KMS-11 (cell line): ENCODE data around the gene GPRASP3.
"Not testable (repeated sequence)": the region's sequence is repeated elsewhere in the genome, so short reads cannot be mapped to it uniquely, and the experiment has no call there.

Source experiments
- H2AFZ ChIP-seq: fragments of 200-600 bp; sonication (generic); 2 replicates; pipeline ENCODE4 v1.6.1; 2016; ENCODE audit warnings: antibody characterized with exemption, mixed run types, low read depth
- H3K27ac ChIP-seq: fragments of 200-600 bp; sonication (generic); 2 replicates; pipeline ENCODE4 v1.6.1; 2016; ENCODE audit warnings: mild to moderate bottlenecking, mixed run types
- H3K27me3 ChIP-seq: fragments of 200-600 bp; sonication (generic); 2 replicates; pipeline ENCODE4 v1.6.1; 2017; ENCODE audit warnings: mild to moderate bottlenecking, low read depth, mixed run types, moderate library complexity; ENCODE audit not compliant: insufficient read depth
- H3K36me3 ChIP-seq: fragments of 200-600 bp; sonication (generic); 2 replicates; pipeline ENCODE4 v1.6.1; 2017; ENCODE audit warnings: mild to moderate bottlenecking, mixed run types; ENCODE audit not compliant: insufficient read depth
- H3K4me1 ChIP-seq: fragments of 200-600 bp; sonication (generic); 2 replicates; pipeline ENCODE4 v1.6.1; 2016; ENCODE audit warnings: mild to moderate bottlenecking, low read depth, mixed run types; ENCODE audit not compliant: poor library complexity, severe bottlenecking
- H3K4me2 ChIP-seq: fragments of 200-600 bp; sonication (generic); 2 replicates; pipeline ENCODE4 v1.7.0; 2016; ENCODE audit warnings: mild to moderate bottlenecking, mixed run types
- H3K4me3 ChIP-seq: fragments of 200-600 bp; sonication (generic); IDR thresholded peaks from 2 replicates; pipeline ENCODE4 v1.6.1; 2017; ENCODE audit warnings: low read depth, low read length, mixed read lengths; ENCODE audit not compliant: insufficient read depth
- H3K79me2 ChIP-seq: fragments of 200-600 bp; sonication (generic); 2 replicates; pipeline ENCODE4 v1.6.1; 2016; ENCODE audit warnings: low read depth, mixed run types; ENCODE audit not compliant: insufficient read depth
- H3K9ac ChIP-seq: fragments of 200-600 bp; sonication (generic); 2 replicates; pipeline ENCODE4 v1.6.1; 2016; ENCODE audit warnings: mild to moderate bottlenecking, mixed run types
- H4K20me1 ChIP-seq: fragments of 200-600 bp; sonication (generic); 2 replicates; pipeline ENCODE4 v1.6.1; 2016; ENCODE audit warnings: mild to moderate bottlenecking, mixed run types; ENCODE audit not compliant: insufficient read depth
- CTCF ChIP-seq: fragments of 200-600 bp; sonication (generic); conservative IDR thresholded peaks from 2 replicates; pipeline ENCODE4 v1.6.1; 2017; ENCODE audit warnings: low read depth, mild to moderate bottlenecking, antibody characterized with exemption, low read length, moderate library complexity, mixed read lengths

Gene GPRASP3

GRCh38 chrX:102720237-102721168 lies at the start of gene GPRASP3:
Gene GPRASP3 (plus strand): TSS chrX:102720743. CDS start chrX:102748996, 28,253 bp downstream.
- Histone ChIP-seq H2AFZ (peak within 1 kb of the TSS; percentile 83), H3K36me3 (no peaks in the 10 kb centered on the region), H3K4me3 (no peak within 1 kb of the TSS), H3K4me1 (peaks cover 5% of the 10 kb centered on the region), H3K4me2 (peak within 1 kb of the TSS; percentile 71), H3K79me2 (no peaks in the 10 kb centered on the region), H3K27ac (no peak within 1 kb of the TSS), H4K20me1 (no peaks in the 10 kb centered on the region), H3K9ac (peak within 1 kb of the TSS; percentile 12; the same call in 1 of the 2 replicates), H3K27me3 (no peaks in the 10 kb centered on the region)
- no peak for TF ChIP-seq CTCF

GRCh38 chrX:102672856-102673255 lies 47.7 kb upstream of the GPRASP3 start:
- H4K20me1 ChIP-seq = no peaks in the 10 kb centered on the region
- no peak overlapping the region for H3K9ac ChIP-seq
- no peaks in the 10 kb centered on the region for H3K79me2 ChIP-seq
- H3K4me1 ChIP-seq = no peaks in the 10 kb centered on the region
- no peak overlapping the region for H3K27ac ChIP-seq
- no peak overlapping the region for H2AFZ ChIP-seq
- TF ChIP-seq CTCF = no peak
- no peaks in the 10 kb centered on the region for H3K27me3 ChIP-seq
- no peaks in the 10 kb centered on the region for H3K36me3 ChIP-seq
- H3K4me3 ChIP-seq = no peak overlapping the region
- no peak overlapping the region for H3K4me2 ChIP-seq

GRCh38 chrX:102677479-102677878 lies 43.1 kb upstream of the GPRASP3 start:
- H3K27ac ChIP-seq, H3K4me3 ChIP-seq, H2AFZ ChIP-seq, H3K27me3 ChIP-seq, H3K79me2 ChIP-seq, H3K4me1 ChIP-seq, H3K9ac ChIP-seq, H3K36me3 ChIP-seq, H3K4me2 ChIP-seq, H4K20me1 ChIP-seq: not testable (repeated sequence)

GRCh38 chrX:102684772-102685520 lies 35.6 kb upstream of the GPRASP3 start:
- H3K79me2 ChIP-seq = no peaks in the 10 kb centered on the region
- H3K36me3 ChIP-seq = no peaks in the 10 kb centered on the region
- no peak overlapping the region for H3K4me3 ChIP-seq
- no peak for TF ChIP-seq CTCF
- no peak overlapping the region for H3K27ac ChIP-seq
- H4K20me1 ChIP-seq = no peaks in the 10 kb centered on the region
- peaks cover 12% of the 10 kb centered on the region for H3K4me1 ChIP-seq
- no peaks in the 10 kb centered on the region for H3K27me3 ChIP-seq
- peak overlapping the region; percentile 51 for H3K4me2 ChIP-seq
- H3K9ac ChIP-seq = no peak overlapping the region
- H2AFZ ChIP-seq = no peak overlapping the region
